GM19328 (cell line): ENCODE measurements around the gene CXCL1.
"Not testable (repeated sequence)": the region's sequence is repeated elsewhere in the genome, so short reads cannot be mapped to it uniquely, and the experiment has no call there.

Source experiments
- ATAC-seq: cut with Tn5 transposase; IDR thresholded peaks from one replicate; pipeline ENCODE4 v1.9.1; 2021; ENCODE audit warnings: mild to moderate bottlenecking, moderate library complexity; ENCODE audit not compliant: unreplicated experiment

The CXCL1 gene

GRCh38 chr4:73872316-73873108 lies 3.3 kb downstream of the CXCL1 start:
- ATAC-seq = no peak

- ATAC-seq = no peak
Measured at GRCh38 chr4:73874386-73874785, 5.2 kb downstream of the CXCL1 start.

- ATAC-seq = no peak
Measured at GRCh38 chr4:73875401-73875800, 6.2 kb downstream of the CXCL1 start.

- ATAC-seq = no peak
Measured at GRCh38 chr4:73883306-73883705, 14.1 kb downstream of the CXCL1 start.

- ATAC-seq = no peak
Measured at GRCh38 chr4:73885574-73886267, 16.5 kb downstream of the CXCL1 start.

- ATAC-seq = no peak
Measured at GRCh38 chr4:73891326-73891725, 22.1 kb downstream of the CXCL1 start.

GRCh38 chr4:73891739-73892405 lies 22.7 kb downstream of the CXCL1 start:
- ATAC-seq = no peak

GRCh38 chr4:73892966-73893365 lies 23.8 kb downstream of the CXCL1 start:
- no peak for ATAC-seq

GRCh38 chr4:73894001-73894400 lies 24.8 kb downstream of the CXCL1 start:
- ATAC-seq = no peak

GRCh38 chr4:73895201-73896175 lies 26.3 kb downstream of the CXCL1 start:
- no peak for ATAC-seq

GRCh38 chr4:73896416-73896815 lies 27.2 kb downstream of the CXCL1 start:
- ATAC-seq = no peak

- no peak for ATAC-seq
Measured at GRCh38 chr4:73897380-73898136, 28.4 kb downstream of the CXCL1 start.

- not testable (repeated sequence) for ATAC-seq
Measured at GRCh38 chr4:73899338-73899737, 30.1 kb downstream of the CXCL1 start.

GRCh38 chr4:73901031-73901430 lies 31.8 kb downstream of the CXCL1 start:
- no peak for ATAC-seq

GRCh38 chr4:73902038-73902637 lies 32.9 kb downstream of the CXCL1 start:
- ATAC-seq = no peak

GRCh38 chr4:73902817-73903547 lies 33.8 kb downstream of the CXCL1 start:
- ATAC-seq = no peak

GRCh38 chr4:73904491-73904890 lies 35.3 kb downstream of the CXCL1 start:
- ATAC-seq = no peak

- ATAC-seq = no peak
Measured at GRCh38 chr4:73908965-73909364, 39.8 kb downstream of the CXCL1 start.

GRCh38 chr4:73911746-73912145 lies 42.6 kb downstream of the CXCL1 start:
- ATAC-seq = no peak
